ENCODE data around the gene LRP11.
A peak's percentile ranks its signal among the peaks of the same experiment; 100 is the strongest.
"Not testable (repeated sequence)": the region's sequence is repeated elsewhere in the genome, so short reads cannot be mapped to it uniquely, and the experiment has no call there.

The LRP11 gene

GRCh38 chr6:149864578-149865535 lies 698 bp upstream of the LRP11 start:
- Mint-ChIP-seq H3K36me3 (no peaks in the 10 kb centered on the region), H3K4me1 (ENCODE audit: low read depth) (peaks cover 8% of the 10 kb centered on the region), H3K27me3 (peaks cover 12% of the 10 kb centered on the region), H3K27ac (no peak overlapping the region), H3K9me3 (ENCODE audit: low read depth) (no peaks in the 10 kb centered on the region), H3K4me3 (peak overlapping the region; percentile 75)

GRCh38 chr6:149862922-149863697 lies 1.0 kb downstream of the LRP11 start:
- no peaks in the 10 kb centered on the region for H3K36me3 Mint-ChIP-seq
- H3K4me3 Mint-ChIP-seq, result peak overlapping the region; percentile 79
- H3K27ac Mint-ChIP-seq, result no peak overlapping the region
- peaks cover 8% of the 10 kb centered on the region for H3K4me1 Mint-ChIP-seq (ENCODE audit: low read depth)
- peaks cover 13% of the 10 kb centered on the region for H3K27me3 Mint-ChIP-seq
- H3K9me3 Mint-ChIP-seq (ENCODE audit: low read depth), result no peaks in the 10 kb centered on the region

DNA sequence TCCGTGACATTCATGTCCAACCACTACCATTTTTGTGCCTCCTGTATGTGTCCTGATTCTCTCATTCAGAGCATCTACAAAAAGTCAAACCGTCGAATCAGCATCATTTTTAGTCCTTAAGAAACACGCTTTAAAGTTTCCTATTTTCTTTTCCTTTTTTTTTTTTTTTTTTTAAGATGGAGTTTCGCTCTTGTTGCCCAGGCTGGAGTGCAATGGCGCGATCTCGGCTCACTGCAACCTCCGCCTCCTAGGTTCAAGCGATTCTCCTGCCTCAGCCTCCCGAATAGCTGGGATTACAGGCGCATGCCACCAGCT lies 1.8 kb downstream of the LRP11 start:
- not testable (repeated sequence) for H3K27ac Mint-ChIP-seq; H3K4me1 Mint-ChIP-seq (ENCODE audit: low read depth); H3K36me3 Mint-ChIP-seq; H3K9me3 Mint-ChIP-seq (ENCODE audit: low read depth)
- peaks cover 14% of the 10 kb centered on the region for H3K27me3 Mint-ChIP-seq
- peak overlapping the region; percentile 53 for H3K4me3 Mint-ChIP-seq

- H3K9me3 Mint-ChIP-seq (ENCODE audit: low read depth), result no peaks in the 10 kb centered on the region
- no peaks in the 10 kb centered on the region for H3K36me3 Mint-ChIP-seq
- peak overlapping the region; percentile 53 for H3K4me3 Mint-ChIP-seq
- H3K4me1 Mint-ChIP-seq (ENCODE audit: low read depth), result peaks cover 8% of the 10 kb centered on the region
- no peak overlapping the region for H3K27ac Mint-ChIP-seq
- peaks cover 14% of the 10 kb centered on the region for H3K27me3 Mint-ChIP-seq
Observed at GRCh38 chr6:149861603-149862423, 2.3 kb downstream of the LRP11 start.

DNA sequence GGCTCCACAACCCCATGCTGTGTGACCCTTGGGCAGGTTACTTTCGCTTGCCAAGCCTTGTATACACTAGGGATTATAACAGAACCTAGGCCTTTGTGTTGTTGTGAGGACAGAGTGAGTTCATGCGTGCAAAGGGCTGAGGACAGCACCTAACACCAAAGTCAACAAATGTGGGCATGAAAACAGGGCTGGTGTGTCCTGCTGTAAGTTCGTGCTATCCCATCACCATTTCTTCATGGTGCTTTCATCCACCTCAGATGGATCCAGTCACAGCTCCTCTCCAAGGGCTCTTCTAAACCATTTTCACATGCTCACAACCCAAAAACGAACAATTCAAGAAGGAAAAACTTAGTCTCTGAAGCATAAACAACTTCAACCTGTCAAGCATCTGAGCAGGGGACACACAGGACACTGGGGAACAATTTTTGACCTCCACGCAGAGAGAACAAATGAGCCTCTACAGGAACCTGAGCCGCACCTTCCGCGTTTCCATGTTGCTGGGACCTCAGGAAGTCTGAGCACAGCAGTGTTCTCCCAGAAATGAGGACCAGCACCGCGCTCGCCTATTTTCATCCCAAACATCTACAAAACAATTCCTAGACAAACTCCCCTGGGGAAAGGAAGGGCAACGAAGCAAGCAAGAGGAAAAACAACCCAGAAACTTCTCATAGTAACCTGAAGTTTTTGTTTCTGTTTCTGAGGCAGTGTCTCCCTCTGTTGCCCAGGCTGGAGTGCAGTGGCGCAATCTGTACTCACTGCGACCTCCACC lies 3.1 kb downstream of the LRP11 start:
- Mint-ChIP-seq H3K4me3 (peak overlapping the region; percentile 11), H3K4me1 (ENCODE audit: low read depth) (peaks cover 8% of the 10 kb centered on the region), H3K36me3 (no peaks in the 10 kb centered on the region), H3K27ac (no peak overlapping the region), H3K27me3 (peaks cover 14% of the 10 kb centered on the region), H3K9me3 (ENCODE audit: low read depth) (no peaks in the 10 kb centered on the region)

- Mint-ChIP-seq H3K9me3 (ENCODE audit: low read depth) (no peaks in the 10 kb centered on the region), H3K36me3 (no peaks in the 10 kb centered on the region), H3K4me3 (no peak overlapping the region), H3K4me1 (ENCODE audit: low read depth) (peaks cover 8% of the 10 kb centered on the region), H3K27ac (no peak overlapping the region), H3K27me3 (peaks cover 16% of the 10 kb centered on the region)
Observed at GRCh38 chr6:149860513-149860833, 3.7 kb downstream of the LRP11 start.

- Mint-ChIP-seq H3K27me3 (peaks cover 16% of the 10 kb centered on the region), H3K4me1 (ENCODE audit: low read depth) (peaks cover 8% of the 10 kb centered on the region)
Observed at GRCh38 chr6:149859938-149860337, 4.2 kb downstream of the LRP11 start.

DNA sequence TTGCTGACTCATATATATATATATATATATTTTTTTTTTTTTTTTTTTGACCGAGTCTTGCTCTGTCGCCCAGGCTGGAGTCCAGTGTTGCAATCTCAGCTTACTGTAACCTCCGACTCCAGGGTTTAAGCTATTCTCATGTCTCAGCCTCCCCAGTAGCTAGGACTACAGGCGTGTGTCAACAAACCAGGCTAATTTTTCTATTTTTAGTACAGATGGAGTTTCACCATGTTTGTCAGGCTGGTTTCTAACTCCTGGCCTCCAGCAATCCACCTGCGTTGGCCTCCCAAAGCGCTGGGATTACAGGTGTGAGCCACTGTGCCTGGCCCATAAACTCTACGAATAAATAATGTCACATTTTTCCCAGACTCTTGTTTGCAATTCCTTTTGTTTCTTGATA lies 4.8 kb downstream of the LRP11 start:
- no peak overlapping the region for H3K4me3 Mint-ChIP-seq
- H3K27me3 Mint-ChIP-seq, result peaks cover 16% of the 10 kb centered on the region
- H3K27ac Mint-ChIP-seq, result no peak overlapping the region
- H3K4me1 Mint-ChIP-seq (ENCODE audit: low read depth), result peaks cover 5% of the 10 kb centered on the region
- H3K36me3 Mint-ChIP-seq, result no peaks in the 10 kb centered on the region
- H3K9me3 Mint-ChIP-seq (ENCODE audit: low read depth), result no peaks in the 10 kb centered on the region

More at GRCh38 chr6:149859938-149860337, 4.2 kb downstream of the LRP11 start:
- no peak overlapping the region for H3K27ac Mint-ChIP-seq
- H3K9me3 Mint-ChIP-seq (ENCODE audit: low read depth), result no peaks in the 10 kb centered on the region
- H3K36me3 Mint-ChIP-seq, result no peaks in the 10 kb centered on the region
- no peak overlapping the region for H3K4me3 Mint-ChIP-seq

DNA sequence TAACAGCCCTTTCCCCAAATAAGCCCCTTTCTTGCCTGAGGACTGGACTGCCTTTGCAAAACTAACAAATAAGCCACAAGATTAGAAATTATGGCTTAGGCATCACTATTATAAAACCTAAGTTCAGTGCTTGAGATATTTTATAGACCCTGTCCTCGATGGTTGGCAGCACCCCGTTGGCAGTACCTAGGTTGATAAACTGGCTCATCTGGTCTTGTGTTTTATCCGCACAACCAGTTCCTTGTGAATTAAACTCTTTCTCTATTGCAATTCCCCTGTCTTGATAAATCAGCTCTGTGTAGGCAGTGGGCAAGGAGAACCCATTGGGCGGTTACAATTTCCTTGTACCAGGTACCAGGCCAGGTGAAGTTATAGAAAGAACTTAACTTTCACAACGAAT lies 6.6 kb downstream of the LRP11 start:
- H3K9me3 Mint-ChIP-seq (ENCODE audit: low read depth), result no peaks in the 10 kb centered on the region
- no peaks in the 10 kb centered on the region for H3K36me3 Mint-ChIP-seq
- no peak overlapping the region for H3K4me3 Mint-ChIP-seq
- H3K27ac Mint-ChIP-seq, result no peak overlapping the region
- peaks cover 3% of the 10 kb centered on the region for H3K4me1 Mint-ChIP-seq (ENCODE audit: low read depth)
- H3K27me3 Mint-ChIP-seq, result peaks cover 16% of the 10 kb centered on the region

- Mint-ChIP-seq H3K27me3 (peaks cover 13% of the 10 kb centered on the region), H3K27ac (no peak overlapping the region), H3K9me3 (ENCODE audit: low read depth) (no peaks in the 10 kb centered on the region), H3K36me3 (no peaks in the 10 kb centered on the region), H3K4me1 (ENCODE audit: low read depth) (peaks cover 8% of the 10 kb centered on the region), H3K4me3 (no peak overlapping the region)
Observed at GRCh38 chr6:149856256-149856994, 7.7 kb downstream of the LRP11 start.

GRCh38 chr6:149855741-149856140 lies 8.4 kb downstream of the LRP11 start:
- Mint-ChIP-seq H3K4me1 (ENCODE audit: low read depth) (peaks cover 10% of the 10 kb centered on the region), H3K27me3 (peaks cover 7% of the 10 kb centered on the region), H3K27ac (no peak overlapping the region), H3K36me3 (no peaks in the 10 kb centered on the region), H3K4me3 (no peak overlapping the region), H3K9me3 (ENCODE audit: low read depth) (no peaks in the 10 kb centered on the region)

DNA sequence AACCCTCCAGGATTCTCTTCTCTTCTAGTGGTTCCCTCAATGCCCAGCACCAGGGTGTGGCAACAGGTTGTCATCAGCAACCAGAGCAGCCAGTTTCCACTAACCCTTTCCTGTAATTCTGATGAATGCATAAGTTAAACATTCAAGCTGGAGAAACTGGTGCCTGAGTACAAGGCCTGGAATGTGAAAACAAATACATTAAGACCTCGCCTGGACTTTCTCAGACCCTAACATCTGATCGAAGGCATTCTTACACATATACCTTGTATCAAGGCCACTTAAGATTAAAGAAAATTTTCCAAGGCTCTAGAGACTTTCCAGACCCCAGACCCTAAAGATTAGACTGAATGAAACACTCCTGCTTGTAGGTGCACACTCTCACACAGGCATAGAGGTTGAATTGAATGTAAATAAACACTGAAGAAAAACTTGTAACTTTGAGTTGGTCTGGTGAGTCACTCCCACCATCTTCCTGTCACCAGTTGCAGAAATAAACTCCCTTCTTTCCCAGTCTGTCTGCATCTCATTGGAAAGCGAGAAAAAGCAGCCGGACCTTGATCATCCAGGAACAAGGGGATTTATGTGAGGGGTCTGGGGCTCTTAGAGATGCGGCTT lies 9.0 kb downstream of the LRP11 start:
- Mint-ChIP-seq H3K4me1 (ENCODE audit: low read depth) (peaks cover 10% of the 10 kb centered on the region), H3K4me3 (no peak overlapping the region), H3K27ac (no peak overlapping the region), H3K9me3 (ENCODE audit: low read depth) (no peaks in the 10 kb centered on the region), H3K27me3 (peaks cover 4% of the 10 kb centered on the region), H3K36me3 (no peaks in the 10 kb centered on the region)

DNA sequence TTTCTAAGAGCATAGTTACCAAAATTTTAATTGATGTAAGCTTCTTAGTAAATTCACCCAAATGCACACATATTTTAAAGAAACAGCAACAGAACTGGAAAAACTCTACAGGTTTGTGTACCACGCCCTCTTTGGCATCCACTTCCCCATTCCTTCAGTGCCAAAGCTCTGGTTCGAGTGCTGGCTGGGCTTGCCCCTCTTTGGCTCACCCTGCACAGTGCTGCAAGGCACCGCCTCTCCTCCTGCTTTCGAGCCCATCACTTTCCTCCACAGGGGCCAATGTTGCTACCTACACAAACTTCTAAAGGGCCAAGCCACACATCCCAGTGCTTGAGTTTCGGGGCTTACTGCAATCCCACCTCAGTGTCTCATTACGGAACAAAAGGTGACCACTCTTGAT lies 9.6 kb downstream of the LRP11 start:
- no peak overlapping the region for H3K27ac Mint-ChIP-seq
- no peaks in the 10 kb centered on the region for H3K36me3 Mint-ChIP-seq
- H3K9me3 Mint-ChIP-seq (ENCODE audit: low read depth), result no peaks in the 10 kb centered on the region
- no peak overlapping the region for H3K4me3 Mint-ChIP-seq
- peaks cover 5% of the 10 kb centered on the region for H3K27me3 Mint-ChIP-seq
- peaks cover 10% of the 10 kb centered on the region for H3K4me1 Mint-ChIP-seq (ENCODE audit: low read depth)

All from activated naive CD8-positive, alpha-beta T cell (primary cell).